AG09309 (cell line): ENCODE results near the gene DRC1.

Experiments used
- DNase-seq: peaks from one replicate; pipeline ENCODE4 v3.0.0-alpha.2; 2010; ENCODE audit warnings: low read depth
- H3K4me3 ChIP-seq: 2 replicates; pipeline ENCODE4 v1.5.1; 2011; ENCODE audit warnings: mild to moderate bottlenecking, low read depth, low read length, moderate library complexity; ENCODE audit not compliant: control insufficient read depth
- TF ChIP-seq, protein P1 (sequence below): IDR thresholded peaks from 2 replicates; pipeline ENCODE4 v1.5.1; 2011; ENCODE audit warnings: mild to moderate bottlenecking, low read depth, low read length, inconsistent platforms; ENCODE audit not compliant: insufficient read depth, control insufficient read depth; ENCODE audit errors: missing control alignments

Gene DRC1

DNA sequence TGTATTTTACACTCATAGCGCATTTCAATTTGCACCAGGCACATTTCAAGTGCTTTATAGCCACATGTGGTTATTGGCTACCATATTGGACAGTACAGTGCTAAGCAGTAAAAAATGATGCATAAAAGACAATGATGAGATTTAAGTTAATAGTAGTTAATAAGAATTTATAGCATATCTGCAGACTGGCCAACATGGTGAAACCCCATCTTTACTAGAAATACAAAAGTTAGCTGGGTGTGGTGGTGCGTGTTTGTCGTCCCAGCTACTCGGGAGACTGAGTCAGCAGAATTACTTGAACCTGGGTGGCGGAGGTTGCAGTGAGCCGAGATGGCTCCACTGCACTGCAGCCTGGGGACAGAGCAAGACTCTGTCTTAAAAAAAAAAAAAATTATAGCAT, 9.7 kb downstream of the DRC1 start:
- no peak for DNase-seq
- no peak overlapping the region for H3K4me3 ChIP-seq
- TF ChIP-seq, protein P1, sequence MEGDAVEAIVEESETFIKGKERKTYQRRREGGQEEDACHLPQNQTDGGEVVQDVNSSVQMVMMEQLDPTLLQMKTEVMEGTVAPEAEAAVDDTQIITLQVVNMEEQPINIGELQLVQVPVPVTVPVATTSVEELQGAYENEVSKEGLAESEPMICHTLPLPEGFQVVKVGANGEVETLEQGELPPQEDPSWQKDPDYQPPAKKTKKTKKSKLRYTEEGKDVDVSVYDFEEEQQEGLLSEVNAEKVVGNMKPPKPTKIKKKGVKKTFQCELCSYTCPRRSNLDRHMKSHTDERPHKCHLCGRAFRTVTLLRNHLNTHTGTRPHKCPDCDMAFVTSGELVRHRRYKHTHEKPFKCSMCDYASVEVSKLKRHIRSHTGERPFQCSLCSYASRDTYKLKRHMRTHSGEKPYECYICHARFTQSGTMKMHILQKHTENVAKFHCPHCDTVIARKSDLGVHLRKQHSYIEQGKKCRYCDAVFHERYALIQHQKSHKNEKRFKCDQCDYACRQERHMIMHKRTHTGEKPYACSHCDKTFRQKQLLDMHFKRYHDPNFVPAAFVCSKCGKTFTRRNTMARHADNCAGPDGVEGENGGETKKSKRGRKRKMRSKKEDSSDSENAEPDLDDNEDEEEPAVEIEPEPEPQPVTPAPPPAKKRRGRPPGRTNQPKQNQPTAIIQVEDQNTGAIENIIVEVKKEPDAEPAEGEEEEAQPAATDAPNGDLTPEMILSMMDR, result no peak

DNA sequence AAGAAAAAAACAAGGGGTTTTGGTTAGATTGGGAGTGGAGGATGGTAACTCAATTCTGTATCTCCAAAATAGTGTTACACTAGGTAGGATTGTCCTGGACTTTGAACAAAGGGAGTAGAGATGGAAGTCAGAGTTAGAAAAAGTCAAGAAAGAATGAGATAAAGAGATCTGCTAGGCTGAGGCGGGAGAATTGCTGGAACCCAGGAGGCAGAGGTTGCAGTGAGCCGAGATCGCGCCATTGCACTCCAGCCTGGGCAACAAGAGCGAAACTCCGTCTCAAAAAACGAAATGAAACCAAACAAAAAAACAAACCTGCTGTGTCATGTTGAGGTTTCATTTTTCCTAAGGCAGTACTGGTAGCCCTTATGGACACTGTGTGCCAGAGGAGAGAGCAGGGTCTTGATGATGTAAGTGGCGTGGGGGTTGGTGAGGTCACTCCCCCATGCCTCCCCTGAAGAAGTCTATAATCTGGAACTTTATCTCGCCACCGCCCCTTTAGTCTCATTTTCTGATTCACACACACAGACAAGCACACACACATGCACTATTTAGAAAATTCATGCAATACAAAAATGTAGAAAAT, 10.5 kb downstream of the DRC1 start:
- DNase-seq, result no peak
- TF ChIP-seq, protein P1, result no peak
- H3K4me3 ChIP-seq, result no peak overlapping the region

DNA sequence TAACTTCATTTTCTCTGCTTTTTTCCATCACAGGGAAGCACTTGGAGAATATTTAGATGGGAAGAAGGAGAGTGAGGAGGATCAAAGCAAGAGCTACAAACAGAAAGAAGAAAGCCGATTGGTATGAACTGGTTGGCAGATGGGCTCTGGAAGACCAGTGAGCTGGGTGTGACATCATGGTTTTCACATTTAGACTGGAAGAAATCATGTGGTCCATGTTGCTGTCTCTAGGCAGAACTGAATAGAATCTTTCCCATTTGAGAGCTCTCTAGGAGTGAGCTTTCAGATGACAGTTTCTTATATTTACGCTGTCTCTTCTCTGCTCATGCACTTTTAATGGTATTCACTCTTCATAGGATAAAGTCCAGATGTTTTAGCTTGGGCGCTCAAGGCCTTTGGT, 12.6 kb downstream of the DRC1 start:
- DNase-seq, result no peak
- H3K4me3 ChIP-seq, result no peak overlapping the region
- TF ChIP-seq, protein P1, result no peak

DNA sequence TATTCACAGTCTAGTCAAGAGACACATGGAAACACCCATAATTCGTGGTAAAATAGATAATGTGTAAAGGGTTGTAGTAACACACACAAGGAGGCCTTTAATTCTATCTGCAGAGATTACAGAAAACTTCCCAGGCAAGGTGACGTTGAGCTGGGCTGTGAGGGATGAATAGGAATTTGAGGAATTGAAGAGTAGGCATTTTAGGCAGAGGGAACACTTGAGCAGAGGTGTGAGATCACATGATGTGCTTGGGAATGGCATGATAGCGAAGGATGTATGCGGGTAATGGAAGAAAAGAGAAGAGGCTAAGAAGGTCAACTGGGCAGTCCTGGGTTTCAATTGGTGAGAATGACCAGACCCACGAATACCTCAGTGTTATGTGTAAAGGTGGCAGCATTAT, 20.2 kb downstream of the DRC1 start:
- H3K4me3 ChIP-seq, result no peak overlapping the region
- DNase-seq, result no peak
- TF ChIP-seq, protein P1, result no peak

DNA sequence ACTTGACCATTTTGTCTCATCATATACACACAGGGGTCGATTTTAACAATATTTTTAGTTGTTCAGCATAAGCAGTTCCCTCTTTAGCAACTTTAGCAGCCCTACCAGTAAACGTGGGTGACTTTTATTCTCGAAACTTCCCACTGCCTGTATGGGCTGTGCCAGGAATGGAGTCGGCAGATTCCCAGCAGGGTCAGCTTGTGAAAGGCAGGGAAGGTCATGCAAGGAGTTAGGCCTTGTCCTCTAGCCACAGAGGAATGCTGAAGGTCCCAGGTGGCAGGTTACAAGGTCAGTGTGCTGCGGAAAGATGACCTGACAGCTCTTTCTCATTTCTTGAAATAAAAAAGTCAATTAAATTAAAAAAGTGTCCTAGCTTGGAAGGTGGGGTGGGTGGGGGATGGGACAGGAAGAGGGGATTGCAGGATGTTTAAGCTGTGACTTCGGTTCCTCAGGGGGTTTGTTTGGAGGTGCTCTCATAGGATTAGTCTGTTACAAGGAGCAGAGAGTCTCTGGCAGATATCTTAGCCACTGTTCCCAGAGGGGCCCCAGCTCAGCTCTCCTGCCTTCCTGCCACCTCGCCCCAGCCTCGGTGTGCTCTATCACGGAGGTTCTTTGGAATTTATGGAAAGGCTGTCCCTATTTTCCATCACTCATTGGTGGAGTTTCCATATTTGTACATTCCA, 21.4 kb downstream of the DRC1 start:
- TF ChIP-seq, protein P1, result no peak
- no peak for DNase-seq
- H3K4me3 ChIP-seq, result no peak overlapping the region

DNA sequence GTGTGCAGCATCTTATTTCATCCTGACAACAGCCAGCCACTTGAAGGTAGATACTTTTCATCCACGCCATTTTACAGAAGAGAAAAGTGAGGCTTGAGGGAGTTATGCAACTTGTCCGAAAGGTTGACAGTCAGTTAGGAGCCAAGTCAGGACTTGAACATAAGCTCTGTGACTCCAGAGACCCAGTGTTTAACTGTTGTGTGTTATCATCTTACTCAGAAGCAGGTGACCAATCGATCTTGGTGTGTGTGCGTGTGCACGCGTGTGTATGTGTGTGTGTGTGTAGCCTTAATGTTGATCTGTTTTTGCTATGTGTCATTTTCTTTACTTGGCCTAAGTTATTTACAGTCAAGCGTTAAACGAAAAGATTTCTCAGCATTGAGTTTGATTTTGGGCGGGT, 22.0 kb downstream of the DRC1 start:
- TF ChIP-seq, protein P1, result no peak
- H3K4me3 ChIP-seq, result no peak overlapping the region
- DNase-seq, result no peak

DNA sequence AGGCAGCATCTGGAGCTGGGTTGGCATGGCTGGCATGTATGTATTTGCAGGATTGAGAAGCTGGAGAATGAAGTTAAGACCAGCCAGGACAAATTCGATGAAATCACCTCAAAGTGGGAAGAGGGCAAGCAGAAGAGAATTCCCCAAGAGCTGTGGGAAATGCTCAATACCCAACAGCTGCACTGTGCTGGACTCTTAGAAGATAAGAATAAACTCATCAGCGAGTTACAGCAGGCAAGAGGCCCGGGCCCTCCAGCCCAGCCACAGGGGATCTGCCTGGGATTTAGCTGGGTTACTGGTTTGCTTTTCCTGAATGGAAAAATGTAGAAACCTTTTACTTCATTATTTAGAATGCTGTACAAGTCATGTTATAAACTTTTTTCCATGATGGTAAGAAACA, 22.5 kb downstream of the DRC1 start:
- TF ChIP-seq, protein P1, result no peak

More for the DNA sequence above, 22.5 kb downstream of the DRC1 start:
- no peak for DNase-seq
- H3K4me3 ChIP-seq, result no peak overlapping the region
